Hippocampal formation (tissue), 2 donors: Measurements from ENCODE around the gene NID1.
"Not testable (repeated sequence)": the region's sequence is repeated elsewhere in the genome, so short reads cannot be mapped to it uniquely, and the experiment has no call there.

ENCODE experiments used
- DNase-seq, 2 donors: peaks; one replicate each; lab custom pipeline; 2025; lab: John Stamatoyannopoulos, UW

NID1 gene

DNA sequence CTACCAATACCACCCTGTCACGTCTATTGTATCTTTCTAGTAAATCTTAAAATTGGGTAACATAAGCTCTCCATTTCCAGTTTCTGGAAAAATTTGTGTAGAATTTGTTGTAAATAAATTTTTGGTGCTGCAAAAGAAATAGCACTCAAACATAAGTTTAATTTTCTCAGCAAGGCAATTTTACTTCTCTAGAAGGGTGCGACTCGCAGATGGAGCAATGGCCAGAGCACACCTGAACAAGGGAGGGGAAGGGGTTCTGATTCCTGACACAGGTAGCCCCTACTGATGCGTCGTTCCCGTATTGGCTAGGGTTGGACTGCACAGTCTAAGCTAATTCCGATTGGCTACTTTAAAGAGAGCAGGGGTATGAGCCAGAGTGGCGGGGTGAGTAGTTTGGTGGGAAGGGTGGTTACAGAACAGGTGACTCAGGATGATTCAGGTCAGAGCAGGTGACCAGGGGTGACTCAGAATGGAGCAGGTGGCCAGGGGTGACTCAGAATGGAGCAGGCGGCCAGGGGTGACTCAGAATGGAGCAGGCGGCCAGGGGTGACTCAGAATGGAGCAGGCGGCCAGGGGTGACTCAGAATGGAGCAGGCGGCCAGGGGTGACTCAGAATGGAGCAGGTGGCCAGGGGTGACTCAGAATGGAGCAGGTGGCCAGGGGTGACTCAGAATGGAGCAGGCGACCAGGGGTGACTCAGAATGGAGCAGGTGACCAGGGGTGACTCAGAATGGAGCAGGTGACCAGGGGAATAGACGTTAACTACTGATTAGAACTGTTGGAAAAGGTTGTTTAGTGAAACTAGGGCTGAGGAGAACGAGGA, 32.0 kb upstream of the NID1 start:
- DNase-seq, result not testable (repeated sequence)

DNA sequence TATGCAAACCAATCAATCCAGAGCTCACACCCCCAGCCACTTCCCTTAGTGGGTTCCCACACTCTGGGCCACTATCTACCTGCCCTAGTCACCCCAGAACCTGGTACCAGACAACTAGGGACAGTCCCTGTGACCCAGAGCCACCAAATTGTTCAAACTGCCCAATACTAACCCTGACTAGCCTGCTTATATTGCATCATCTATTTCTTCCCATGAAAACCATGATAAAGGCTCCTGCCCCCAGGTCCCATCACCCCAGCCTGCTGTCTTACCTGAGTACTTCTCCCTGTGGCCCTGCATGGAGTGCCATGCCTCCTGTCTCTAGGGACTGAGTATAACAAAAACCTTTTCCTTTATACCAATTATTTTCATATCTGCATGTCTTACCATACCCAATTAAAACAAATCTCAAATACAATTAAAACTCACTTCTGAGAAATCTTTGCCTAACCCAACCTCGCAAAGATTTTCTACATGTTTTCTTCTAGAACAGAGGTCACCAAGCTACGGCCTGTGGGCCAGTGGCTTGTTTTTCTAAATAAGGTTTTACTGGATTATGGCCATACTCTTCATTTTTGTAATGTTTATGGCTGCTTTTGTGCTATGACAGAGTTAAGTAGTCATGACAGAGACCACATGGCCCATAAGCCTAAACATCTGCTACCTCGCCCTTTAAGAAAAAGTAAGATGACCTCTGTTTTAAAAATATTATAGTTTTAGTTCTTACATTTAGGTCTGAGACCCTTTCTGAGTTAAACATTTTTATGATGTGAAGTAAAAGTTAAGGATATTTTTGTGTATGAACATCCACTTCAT, 31.0 kb upstream of the NID1 start:
- DNase-seq, result no peak

DNA sequence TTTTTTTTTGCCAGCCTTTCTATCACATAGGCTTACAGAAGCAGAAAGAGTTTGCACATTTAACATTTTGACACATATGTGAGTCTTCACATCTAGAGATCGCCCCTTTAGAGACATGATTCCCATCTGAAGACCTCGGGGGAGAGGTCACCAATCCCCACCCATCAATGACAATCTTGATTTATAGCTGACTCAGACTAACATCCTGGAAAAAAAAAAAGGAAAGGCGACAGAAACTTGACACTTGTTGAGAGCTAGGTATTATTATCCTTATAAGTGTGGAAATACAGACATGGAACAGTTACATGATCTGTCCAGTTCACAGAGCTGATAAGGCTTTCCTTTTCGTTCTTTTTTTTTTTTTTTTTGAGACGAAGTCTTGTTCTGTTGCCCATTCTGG, 28.0 kb upstream of the NID1 start:
- no peak for DNase-seq

DNA sequence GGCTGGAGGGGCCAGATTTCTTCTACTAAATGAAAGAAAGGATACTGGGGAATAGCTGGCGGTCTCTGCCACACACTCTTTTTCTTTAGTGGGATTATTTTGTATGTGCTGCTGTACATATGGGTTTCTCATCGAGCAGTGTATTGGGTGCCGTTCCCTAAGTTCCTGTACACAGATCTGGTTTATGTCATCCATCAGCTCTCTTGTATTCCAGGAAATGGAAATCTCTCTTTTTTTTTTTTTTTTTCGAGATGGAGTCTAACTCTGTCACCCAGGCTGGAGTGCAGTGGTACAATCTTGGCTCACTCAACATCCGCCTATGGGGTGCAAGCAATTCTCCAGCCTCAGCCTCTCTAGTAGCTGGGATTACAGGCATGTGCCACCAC, 27.0 kb upstream of the NID1 start:
- no peak for DNase-seq

DNA sequence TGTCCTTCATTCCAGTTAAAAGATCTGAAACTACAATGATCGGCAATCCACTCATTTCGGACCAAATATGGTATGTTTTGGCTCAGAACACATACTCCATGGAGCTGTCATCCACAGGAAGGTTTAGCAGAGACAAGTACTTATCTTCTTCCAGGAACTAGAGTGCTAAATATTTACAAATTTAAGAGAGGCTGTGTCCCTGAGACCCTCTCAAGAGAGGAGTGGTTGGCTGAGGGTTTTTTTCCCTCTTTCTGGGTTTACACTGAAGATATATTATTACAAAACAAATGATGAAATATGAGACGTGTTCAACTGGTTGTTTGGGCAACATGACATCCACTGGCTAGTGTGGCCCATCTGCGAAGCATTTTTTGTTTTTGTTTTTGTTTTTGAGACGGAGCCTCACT, 25.9 kb upstream of the NID1 start:
- no peak for DNase-seq

DNA sequence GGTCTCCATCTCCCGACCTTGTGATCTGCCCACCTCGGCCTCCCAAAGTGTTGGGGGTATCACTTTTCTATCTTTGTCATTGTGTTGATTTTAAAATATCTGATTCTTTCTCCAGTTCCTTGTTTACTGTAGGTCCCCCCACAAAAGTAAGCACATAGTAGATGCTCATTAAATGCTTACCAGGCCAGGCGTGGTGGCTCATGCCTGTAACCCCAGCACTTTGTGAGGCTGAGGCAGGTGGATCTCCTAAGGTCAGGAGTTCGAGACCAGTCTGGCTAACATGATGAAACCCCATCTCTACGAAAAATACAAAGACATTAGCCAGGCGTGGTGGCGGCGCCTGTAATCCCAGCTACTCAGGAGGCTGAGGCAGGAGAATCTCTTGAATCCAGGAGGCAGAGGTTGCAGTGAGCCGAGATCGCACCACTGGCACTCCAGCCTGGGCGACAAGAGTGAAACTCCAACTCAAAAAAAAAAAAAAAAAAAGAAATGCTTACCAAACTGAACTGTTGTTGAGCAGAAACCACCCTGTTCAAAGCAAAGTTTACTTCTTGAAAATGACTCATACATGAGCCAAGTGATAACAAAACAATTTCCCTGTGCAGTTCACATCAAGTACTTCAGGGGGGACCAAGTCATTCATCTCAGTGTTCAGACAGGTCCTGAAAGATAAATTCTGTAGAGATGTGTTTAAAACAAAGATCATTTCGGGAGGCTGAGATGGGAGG, 24.3 kb upstream of the NID1 start:
- no peak for DNase-seq

DNA sequence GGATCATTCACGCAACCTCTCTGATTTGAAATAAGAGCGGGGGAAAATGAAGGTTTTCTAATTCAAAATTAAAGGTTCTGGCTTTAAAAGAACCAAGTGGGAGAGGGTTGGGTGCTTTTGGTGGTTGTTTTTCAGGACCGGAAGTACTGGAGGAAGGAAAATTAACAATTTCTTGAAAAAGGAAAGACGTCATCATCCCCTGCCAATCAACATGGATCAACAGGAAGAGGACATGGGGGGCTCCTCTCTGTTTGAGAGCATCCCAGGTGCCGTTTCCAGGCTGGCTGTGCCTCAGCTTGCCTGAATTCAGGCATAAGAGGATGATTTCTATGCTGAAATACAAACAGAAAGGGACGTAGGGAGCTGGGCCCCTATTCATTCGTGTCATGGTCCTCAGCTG, 21.6 kb upstream of the NID1 start:
- no peak for DNase-seq

DNA sequence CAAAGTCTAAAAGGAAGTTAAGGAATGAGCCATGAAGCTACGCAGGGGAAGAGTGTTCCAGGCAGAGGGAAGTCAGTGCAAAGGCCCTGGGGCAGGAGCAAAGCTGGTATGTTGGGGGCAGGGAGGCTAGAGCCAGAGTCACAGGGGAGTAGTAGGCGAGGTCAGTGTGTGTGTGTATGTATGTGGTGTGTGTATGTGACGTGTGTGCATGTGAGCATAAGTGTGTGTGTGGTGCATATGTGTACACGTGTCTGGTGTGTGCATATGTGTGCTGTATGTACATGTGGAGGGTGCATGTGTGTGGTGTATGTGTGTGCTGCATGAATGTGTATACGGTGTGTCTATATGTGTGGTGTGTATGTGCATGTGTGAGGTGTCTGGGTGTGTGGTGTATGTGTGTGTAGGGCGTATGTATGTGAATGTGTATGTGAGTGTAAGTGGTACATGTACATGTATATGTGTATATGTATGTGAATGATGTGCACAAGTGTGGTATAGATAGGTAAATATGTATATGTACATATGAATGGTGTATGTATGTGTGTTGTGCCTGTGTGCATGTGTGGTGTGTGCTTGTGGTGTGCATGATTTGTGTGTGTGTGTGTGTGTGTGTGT, 20.8 kb upstream of the NID1 start:
- no peak for DNase-seq

DNA sequence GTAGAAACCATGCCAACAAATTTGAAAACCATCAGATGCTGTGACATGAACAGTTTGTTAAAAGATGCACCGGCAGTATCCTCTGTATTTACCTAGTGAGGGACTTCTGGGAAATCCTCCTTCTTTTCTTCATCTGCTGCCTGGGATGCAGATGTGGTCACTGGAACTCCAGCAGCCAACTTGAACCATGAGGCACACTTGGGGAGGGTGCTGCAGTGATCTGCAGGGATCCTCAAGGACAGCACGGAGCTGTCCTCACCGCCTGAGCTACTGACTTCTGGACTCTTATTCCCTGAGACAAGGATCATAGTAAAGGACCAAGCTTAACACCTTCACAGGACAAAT, 19.5 kb upstream of the NID1 start:
- DNase-seq, result no peak

DNA sequence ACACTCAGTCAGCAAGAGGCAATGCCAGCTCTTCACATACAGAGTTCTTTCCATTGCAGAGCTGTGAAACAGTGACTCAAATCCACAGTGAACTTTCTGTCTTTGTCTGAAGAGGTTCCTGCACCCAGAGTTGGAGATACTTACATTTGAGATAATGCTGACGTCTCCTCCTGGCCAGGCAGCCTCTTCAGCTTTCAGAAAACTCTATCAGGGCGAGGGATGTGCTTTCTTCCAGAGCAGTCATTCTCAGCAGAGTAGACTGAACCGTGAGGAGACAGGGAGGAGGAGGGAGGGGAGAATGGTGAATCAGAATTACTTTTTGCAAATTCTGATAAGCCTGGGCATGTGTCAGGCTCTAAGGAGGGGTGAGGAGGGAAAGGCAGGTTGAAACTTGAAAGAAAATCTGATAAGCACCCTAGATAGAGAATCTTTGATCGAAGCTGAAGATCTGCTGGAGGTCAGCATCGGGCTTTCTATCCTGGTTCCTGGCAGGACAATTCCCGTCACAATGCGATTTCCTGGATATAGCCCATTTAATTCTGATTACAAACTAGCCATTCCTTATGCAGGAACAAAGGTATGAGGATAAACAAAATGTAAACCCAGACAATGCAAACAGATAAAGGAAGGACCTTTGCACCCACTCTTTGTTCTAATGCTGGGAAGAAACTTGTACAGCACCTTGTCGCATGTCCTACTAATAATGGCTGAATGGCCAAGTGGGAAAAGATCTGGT, 18.9 kb upstream of the NID1 start:
- DNase-seq, result no peak

DNA sequence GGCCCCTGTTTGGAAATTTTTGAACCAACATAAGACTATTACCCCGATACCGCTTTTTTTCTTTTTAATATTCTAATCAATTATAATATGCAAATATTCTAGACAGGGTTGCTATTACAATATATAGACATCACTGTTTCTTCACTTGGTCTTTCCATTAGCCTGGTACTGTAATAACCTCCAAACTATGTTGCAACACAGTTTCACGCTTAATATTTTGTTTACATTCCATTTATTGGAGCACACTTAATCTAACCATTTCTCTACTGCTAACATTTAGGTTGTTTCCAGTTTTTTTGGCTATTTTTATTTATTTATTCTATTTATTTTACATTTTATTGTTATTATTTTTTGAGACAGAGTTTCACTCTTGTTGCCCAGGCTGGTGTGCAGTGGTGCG, 17.6 kb upstream of the NID1 start:
- DNase-seq, result no peak

DNA sequence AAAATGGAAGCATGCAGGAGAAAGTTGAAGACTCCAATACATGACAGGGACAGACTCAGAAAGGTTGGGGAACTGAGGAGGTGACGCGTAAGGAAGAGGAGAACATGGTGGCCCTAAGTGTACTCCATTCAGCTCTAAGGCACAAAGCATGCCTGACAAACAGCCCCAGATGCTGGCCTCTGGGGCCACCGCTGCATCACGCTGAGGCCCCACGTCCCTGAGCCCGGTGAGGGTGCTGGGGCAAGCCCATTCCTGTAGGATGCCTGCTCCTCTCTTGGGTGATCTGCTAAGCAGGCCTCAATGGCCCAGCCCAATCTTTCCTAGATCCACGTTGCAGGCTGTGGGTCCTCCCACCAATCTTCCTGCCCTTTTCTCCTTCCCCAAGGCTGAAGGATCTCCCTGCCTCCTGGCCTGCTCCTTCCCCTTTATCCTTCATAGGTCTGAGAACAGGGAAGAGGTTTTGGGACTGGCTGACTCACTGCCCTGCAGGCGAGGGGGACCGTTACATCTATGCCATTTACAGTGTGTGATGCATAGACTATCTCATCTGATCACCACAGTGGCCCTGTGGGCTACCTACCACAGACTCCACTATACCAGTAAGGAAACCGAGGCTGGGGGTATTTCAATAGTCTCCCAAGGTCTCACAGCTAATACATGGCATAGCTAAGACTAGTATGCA, 16.8 kb upstream of the NID1 start:
- no peak for DNase-seq

DNA sequence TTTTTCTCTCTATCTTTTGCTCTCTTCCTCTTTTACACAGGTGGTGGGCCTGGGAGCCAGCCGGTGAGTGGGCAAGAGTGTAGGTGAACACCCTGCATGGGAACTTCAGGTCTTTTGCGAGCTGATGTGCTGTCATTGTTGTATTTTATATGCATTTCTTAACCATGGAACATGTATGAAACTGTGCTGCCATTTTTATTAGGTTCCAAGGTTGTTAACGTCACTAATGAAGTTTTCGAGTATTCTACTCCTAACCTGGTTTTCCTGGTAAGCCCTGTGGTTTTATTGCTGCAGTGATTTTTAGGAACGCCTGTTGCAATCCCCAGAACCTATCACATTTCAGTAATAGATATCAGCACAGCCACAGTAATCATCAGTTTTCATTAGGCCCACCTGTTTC, 14.8 kb upstream of the NID1 start:
- no peak for DNase-seq

DNA sequence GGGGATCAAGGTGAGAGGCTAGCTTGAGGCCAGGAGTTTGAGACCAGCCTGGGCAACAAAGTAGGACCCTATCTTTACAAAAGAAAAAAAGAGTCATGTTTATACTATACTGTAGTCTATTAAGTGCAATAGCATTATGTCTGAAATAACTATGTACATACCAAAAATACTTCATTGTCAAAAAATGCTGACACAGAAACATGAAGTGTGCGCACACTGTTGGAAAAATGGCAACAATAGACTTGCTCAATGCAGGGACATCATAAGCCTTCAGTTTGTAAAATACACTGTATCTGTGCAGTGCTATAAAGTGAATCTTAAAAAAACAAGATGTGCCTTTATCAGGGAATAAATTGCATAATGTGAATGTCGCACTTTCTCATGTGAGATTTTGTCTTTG, 14.1 kb upstream of the NID1 start:
- DNase-seq, result no peak

DNA sequence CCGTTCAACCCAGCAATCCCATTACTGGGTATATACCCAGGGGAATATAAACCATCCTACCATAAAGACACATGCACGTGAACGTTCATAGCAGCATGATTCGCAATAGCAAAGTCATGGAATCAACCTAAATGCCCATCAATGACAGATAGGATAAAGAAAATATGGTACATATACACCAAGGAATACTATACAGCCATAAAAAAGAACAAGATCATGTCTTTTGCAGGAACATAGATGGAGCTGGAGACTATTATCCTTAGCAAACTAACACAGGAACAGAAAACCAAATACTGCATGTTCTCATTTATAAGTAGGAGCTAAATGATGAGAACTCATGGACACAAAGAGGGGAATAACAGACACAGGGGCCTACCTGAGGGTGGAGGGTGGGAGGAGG, 13.2 kb upstream of the NID1 start:
- not testable (repeated sequence) for DNase-seq

DNA sequence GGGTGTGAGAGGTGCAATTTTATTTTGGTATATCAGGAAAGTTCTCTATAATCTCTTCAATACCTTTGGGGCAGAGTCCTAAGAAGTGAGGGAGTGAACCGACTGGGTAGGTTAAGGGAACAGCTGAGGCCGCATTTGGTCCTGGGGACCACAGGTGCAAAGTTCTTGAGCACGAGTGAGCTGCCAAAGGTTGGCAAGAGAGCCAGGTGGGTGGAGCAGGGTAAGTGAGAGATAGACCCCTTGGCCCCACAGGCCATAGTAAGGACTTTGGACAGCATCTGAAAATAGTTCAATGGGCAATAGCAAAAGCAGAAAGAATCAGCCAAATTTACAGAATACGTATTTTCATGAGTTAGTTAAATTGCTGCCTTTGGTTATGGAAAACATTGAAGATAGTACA, 11.0 kb upstream of the NID1 start:
- DNase-seq, result no peak

DNA sequence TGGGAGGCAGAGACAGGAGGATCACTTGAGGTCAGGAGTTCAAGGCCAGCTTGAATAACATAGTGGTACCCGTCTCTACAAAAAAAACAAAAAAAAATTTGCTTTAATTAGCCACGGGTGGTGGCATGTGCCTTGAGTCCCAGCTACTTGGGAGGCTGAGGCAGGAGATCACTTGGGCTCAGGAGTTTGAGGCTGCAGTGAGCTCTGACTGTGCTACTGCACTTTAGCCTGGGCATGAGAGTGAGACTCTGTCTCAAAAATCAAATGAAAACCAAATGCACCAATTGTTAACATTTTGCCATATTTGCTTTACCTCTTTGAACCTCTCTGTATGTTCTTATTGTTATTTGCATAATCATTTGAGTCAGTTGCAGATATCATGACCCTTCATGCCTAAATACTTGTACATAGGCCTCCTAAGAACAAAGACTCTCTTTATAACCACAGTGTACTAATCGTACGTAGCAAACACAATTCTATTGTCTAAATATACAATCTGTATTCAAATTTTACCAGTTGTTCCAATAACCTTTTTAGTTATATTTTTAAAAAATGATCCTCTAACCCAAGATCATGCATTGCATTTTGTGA, 8.5 kb upstream of the NID1 start:
- no peak for DNase-seq

DNA sequence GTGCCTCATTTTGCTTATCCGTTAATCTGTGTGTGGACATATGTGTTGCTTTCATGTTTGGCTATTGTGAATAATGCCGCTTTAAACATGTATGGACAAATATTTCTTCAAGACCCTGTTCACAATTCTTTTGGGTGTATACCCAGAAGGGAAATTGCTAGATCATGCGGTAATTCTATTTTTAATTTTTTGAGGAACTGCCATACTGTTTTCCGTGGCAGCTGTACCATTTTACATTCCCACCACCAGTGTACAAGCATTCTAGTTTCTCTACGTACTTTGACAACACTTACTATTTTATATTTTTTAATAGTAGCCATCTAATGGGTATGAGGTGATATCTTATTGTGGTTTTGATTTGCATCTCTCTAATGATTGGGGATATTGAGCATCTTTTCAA, 7.1 kb upstream of the NID1 start:
- no peak for DNase-seq

DNA sequence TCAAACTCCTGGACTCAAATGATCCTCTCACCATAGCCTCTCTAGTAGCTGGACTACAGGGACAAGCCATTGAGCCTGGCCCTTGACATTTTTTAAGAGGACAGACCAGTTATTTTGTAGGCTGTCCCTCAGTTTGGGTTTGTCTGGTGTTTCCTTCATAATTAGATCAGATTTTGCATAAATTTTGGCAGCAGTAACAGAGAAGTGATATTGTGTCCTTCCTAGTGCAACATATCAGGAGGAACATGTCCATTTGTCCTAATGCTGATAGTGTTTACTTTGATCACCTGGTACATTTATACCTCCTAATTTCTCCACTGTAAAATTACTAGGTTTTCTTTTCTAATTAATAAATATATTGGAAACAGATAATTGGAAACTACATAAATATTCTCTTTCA, 5.9 kb upstream of the NID1 start:
- DNase-seq, result no peak

DNA sequence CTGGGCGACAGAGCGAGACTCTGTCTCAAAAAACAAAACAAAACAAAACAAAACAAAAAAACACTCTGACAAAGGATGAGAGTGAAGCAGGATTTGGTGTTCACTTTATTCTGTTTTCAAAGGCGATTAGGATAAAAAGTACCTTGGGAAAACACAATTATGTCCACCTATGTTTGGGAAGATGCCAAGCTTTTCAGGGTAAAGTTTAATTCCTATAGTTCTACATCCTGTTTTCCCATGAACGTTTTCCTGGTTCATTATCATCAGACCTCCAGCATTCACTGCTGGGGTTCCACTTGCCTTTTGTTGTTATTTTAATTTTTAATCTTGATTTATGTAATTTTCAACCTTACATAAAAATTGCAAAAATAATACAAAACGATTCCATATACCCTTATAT, 4.9 kb upstream of the NID1 start:
- no peak for DNase-seq
